ENCODE data around the gene NOP16.

- TF ChIP-seq POLR2A (IDR thresholded peaks at IDR 0.05): no peak
- no peak for TF ChIP-seq CTCF (IDR thresholded peaks at IDR 0.05)
- TF ChIP-seq EP300 (IDR thresholded peaks at IDR 0.05): no peak
These were observed 32.8 kb downstream of the NOP16 start for GRCh38 chr5:176355400-176356178.

All from ovary (tissue), 3 donors.